Activated CD8-positive, alpha-beta T cell treated with anti-CD3 and anti-CD28 coated beads for 36 hours (primary cell): ENCODE measurements around the gene ASTN2. TPM values are rescaled to one million over a fixed set of nuclear protein-coding genes. Genes with fewer than 3 reads are reported as not detected.

Source experiments
- ATAC-seq: fragments of 200-7000 bp; cut with Tn5 transposase; one replicate; pipeline ENCODE4 v1.10.0; 2021; ENCODE audit warnings: mild to moderate bottlenecking, moderate library complexity
- CTCF ChIA-PET: fragments of 350-600 bp; sonication (Branson Sonifier 250); formaldehyde crosslinking; loops from one replicate; lab custom pipeline; 2021; ENCODE audit warnings: antibody characterized with exemption; lab: Charles Lee
- POLR2A ChIA-PET: fragments of 350-600 bp; sonication (Branson Sonifier 250); formaldehyde crosslinking; loops from one replicate; lab custom pipeline; 2021; ENCODE audit warnings: antibody characterized with exemption; lab: Charles Lee
- DNase-seq: peaks from one replicate; pipeline ENCODE4 v3.0.0-alpha.2; 2020
- H3K27ac Mint-ChIP-seq: one replicate; pipeline ENCODE4 v1.8.0; 2021; ENCODE audit warnings: mild to moderate bottlenecking, mixed read lengths
- H3K27me3 Mint-ChIP-seq: one replicate; pipeline ENCODE4 v1.8.0; 2021; ENCODE audit warnings: mixed read lengths
- H3K36me3 Mint-ChIP-seq: one replicate; pipeline ENCODE4 v1.8.0; 2021; ENCODE audit warnings: low read depth, mixed read lengths
- H3K4me1 Mint-ChIP-seq: one replicate; pipeline ENCODE4 v1.8.0; 2021; ENCODE audit warnings: low read depth, mixed read lengths
- H3K4me3 Mint-ChIP-seq: one replicate; pipeline ENCODE4 v1.8.0; 2021; ENCODE audit warnings: mild to moderate bottlenecking, moderate library complexity, mixed read lengths
- H3K9me3 Mint-ChIP-seq: one replicate; pipeline ENCODE4 v1.8.0; 2021; ENCODE audit warnings: mixed read lengths
- CTCF ChIP-seq: fragments of 200-600 bp; IDR thresholded peaks from one replicate; pipeline ENCODE4 v1.8.0; 2022; ENCODE audit warnings: antibody characterized with exemption, mild to moderate bottlenecking
- intact Hi-C: fragments of 100-400 bp; cut with micrococcal nuclease; formaldehyde crosslinking; loops from one replicate; pipeline ENCODE4 v1.10.0; 2022
- total RNA-seq, 2 experiments: library from RNA; stranded (reverse); gene quantifications; one replicate each; pipeline ENCODE4 v1.2.3, GENCODE V29; 2021

The ASTN2 gene
- total RNA-seq, 2 experiments from 2014 or later, result 5.2 to 5.7 TPM

- TF ChIP-seq CTCF, result no peak
- H3K4me3 Mint-ChIP-seq, result no peak overlapping the region
- intact Hi-C loops, result no loop called here
- H3K27ac Mint-ChIP-seq, result no peak overlapping the region
- peaks cover 2% of the 10 kb centered on the region for H3K9me3 Mint-ChIP-seq
- ChIA-PET POLR2A (no interaction called here), CTCF (no interaction called here)
- no peaks in the 10 kb centered on the region for H3K27me3 Mint-ChIP-seq
- DNase-seq (no peak), ATAC-seq (no peak)
- H3K36me3 Mint-ChIP-seq, result no peaks in the 10 kb centered on the region
- no peaks in the 10 kb centered on the region for H3K4me1 Mint-ChIP-seq
Measured at GRCh38 chr9:117021906-117022305, 393.0 kb downstream of the ASTN2 start.

GRCh38 chr9:117018966-117019617 is 395.8 kb downstream of the ASTN2 start:
- CTCF ChIA-PET, result no interaction called here
- DNase-seq, result no peak
- Mint-ChIP-seq H3K4me3 (no peak overlapping the region), H3K9me3 (no peaks in the 10 kb centered on the region), H3K4me1 (no peaks in the 10 kb centered on the region), H3K27ac (no peak overlapping the region), H3K36me3 (no peaks in the 10 kb centered on the region), H3K27me3 (no peaks in the 10 kb centered on the region)
- no peak for ATAC-seq
- no peak for TF ChIP-seq CTCF
- intact Hi-C loops, result no loop called here
- POLR2A ChIA-PET, result no interaction called here

GRCh38 chr9:117017414-117017985 is 397.4 kb downstream of the ASTN2 start:
- Mint-ChIP-seq H3K4me1 (no peaks in the 10 kb centered on the region), H3K9me3 (peaks cover 1% of the 10 kb centered on the region), H3K4me3 (no peak overlapping the region), H3K36me3 (no peaks in the 10 kb centered on the region), H3K27me3 (no peaks in the 10 kb centered on the region), H3K27ac (no peak overlapping the region)
- DNase-seq (no peak), ATAC-seq (no peak)
- ChIA-PET CTCF (no interaction called here), POLR2A (no interaction called here)
- no peak for TF ChIP-seq CTCF
- intact Hi-C loops, result no loop called here

DNA sequence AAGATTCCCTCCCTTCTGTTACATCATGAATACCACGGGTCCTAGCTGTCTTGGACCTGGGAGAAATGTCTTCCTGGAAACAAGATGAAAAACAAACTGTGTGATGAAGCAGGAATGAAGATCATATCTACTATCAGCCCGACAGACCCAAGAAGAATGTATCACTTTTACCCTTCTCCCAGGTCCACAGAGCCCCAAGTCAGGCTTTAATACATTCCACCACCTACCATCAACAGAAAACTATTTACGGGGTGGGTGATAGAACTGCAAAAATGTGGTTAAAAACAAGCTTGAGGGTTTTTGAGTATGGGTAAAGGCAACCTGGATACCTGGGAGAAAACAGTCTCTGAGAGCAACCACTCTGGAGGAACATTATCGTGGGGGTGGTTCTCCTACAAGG is 400.8 kb downstream of the ASTN2 start:
- CTCF ChIA-PET, result no interaction called here
- DNase-seq, result no peak
- no peaks in the 10 kb centered on the region for H3K27me3 Mint-ChIP-seq

More for the DNA sequence above, 400.8 kb downstream of the ASTN2 start:
- POLR2A ChIA-PET, result no interaction called here
- no peak for TF ChIP-seq CTCF
- no peaks in the 10 kb centered on the region for H3K4me1 Mint-ChIP-seq
- intact Hi-C loops, result no loop called here
- no peak overlapping the region for H3K4me3 Mint-ChIP-seq
- H3K27ac Mint-ChIP-seq, result no peak overlapping the region
- H3K9me3 Mint-ChIP-seq, result peaks cover 1% of the 10 kb centered on the region
- no peaks in the 10 kb centered on the region for H3K36me3 Mint-ChIP-seq
- ATAC-seq, result no peak
